ENCODE data around the gene C14orf93.

C14orf93 gene

DNA sequence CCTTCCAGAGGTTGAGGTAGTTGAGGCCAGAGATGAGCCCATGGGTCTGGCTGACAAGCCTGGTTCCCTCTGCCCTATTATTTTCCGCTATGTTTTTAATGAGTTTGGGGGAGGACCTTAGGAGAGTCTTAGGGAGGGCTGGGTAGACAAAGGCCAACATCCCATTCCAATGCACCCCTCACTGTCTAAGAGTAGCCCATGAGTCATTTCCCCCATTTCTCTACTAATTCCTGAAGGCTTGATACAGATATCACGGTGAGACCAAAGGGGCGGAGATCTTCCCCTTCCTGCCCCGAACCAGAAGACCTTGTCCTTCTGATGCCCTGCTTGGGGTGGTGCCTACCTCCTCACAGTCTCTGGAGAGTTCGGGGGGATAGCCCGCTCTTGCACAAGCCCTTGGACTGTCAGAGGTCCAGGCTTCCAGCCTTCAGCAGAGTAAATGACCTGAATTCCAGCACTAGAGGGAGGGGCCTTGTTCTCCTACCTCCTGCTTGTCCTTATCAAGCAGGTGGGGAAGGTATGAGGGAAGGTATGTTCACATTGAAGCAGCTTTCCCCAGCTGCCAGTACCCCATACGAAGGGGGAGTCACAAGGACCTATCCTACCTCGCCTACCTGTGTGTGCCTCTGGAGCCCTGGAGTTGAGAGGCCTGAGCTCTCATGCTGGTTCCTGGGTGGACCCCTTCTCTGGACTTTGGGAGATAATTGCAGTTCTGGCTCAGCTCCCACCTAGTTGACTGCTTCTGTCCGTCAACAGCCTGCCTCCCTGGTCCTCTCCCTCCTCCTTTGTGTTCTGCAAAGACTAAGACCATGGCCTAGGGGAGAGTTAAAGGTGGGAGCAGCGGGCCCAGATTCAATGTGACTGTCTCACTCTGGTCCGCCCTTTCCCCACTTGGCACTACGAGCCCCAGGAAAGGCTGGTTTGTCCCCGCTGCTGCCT is 35.7 kb upstream of the C14orf93 start:
- DNase-seq, result no peak

DNA sequence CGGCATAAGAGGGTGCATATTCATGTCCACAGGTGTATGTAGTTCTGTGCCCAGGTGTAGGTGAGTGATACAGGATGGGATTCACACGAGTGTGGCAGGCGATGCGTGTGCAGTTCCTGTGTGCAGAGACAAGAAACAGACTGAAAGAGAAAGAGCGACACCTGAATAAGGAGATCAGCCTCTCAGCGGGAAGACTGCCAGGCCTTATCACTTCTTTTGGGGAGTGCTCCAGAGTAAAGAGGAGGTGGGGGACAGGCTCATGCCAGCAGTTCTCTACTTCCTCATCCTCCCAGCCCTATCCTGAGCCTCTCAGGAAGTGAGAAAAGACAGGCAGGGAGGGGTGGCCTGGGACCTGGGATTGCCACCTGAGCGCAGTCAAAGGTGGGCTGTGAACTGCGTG is 34.9 kb upstream of the C14orf93 start:
- no peak for DNase-seq

DNA sequence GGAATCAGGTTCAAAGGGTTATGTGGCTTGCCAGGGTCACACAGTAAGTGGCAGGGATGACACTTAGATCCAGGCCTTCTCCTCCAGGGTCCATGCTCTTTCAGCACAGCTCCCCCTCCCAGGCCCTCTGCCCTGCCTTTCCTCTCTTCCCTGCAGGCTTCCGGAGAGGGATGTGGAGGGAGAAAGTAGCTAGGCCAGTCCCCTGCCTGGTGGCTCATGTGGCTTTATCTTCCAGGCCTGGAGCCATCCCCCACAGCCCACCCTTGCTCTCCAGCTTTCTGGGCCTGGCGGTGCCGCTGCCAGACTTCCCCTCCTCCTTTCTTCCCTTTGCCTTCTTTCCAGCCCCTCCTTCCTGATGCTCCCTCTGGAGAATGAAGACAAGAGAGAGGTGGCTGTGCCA is 33.8 kb upstream of the C14orf93 start:
- no peak for DNase-seq

DNA sequence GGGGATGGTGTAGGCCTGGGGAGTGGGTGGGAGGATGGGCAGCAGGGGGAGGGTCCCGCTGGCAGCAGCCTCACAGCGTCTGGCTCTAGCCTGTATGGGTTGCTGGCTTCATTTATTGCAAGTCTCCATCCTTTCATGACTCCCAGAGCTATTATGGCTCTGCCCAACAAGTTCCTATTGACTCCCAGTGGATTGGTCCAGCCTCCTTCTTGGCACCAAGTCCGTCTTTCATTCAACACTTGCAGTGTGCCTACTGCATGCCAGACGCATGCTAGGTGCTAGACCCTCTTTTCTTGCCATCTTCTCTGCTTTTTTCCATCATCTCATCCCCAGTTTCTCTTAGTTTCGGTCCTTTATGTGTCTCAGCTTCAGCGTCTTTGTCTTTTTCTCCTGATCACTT is 33.2 kb upstream of the C14orf93 start:
- no peak for DNase-seq

DNA sequence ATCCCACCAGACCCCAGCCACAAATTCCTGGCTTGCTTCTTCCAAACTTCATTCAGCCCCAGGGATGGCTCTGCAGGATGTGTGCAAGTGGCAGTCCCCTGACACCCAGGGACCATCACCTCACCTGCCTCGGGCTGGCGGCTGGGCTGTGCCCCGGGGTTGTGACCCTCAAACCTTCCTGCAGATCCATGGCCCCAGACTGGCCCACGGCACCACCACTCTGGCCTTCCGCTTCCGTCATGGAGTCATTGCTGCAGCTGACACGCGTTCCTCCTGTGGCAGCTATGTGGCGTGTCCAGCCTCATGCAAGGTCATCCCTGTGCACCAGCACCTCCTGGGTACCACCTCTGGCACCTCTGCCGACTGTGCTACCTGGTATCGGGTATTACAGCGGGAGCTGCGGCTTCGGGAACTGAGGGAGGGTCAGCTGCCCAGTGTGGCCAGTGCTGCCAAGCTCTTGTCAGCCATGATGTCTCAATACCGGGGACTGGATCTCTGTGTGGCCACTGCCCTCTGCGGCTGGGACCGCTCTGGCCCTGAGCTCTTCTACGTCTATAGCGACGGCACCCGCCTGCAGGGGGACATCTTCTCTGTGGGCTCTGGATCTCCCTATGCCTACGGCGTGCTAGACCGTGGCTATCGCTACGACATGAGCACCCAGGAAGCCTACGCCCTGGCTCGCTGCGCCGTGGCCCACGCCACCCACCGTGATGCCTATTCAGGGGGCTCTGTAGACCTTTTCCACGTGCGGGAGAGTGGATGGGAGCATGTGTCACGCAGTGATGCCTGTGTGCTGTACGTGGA is 32.4 kb upstream of the C14orf93 start, which contains the start of gene PSMB11:
PSMB11 (plus strand) TSS at position 51 of the 804 bp plus-strand sequence; CDS start at position 65, 14 bp downstream.
- DNase-seq, result no peak

DNA sequence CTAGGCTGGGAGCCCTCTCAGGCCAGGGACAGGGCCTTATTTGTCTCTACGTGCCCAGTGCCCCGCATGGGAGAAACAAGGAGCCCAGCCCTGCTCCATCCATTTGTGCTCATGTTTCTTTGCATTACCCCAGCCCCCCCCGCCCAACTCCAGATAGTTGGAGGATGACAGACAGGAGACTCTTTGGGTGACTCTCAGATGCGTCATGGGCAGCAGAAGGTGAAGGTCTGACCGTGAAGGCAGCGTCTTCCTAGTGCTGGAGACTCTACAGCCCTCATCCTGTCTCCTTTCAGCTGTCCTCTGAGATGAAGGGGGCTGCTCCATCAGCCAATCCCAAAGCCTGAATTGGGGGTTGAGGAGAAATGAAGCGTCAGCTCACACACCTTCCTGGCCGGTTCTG is 31.8 kb upstream of the C14orf93 start:
- DNase-seq, result no peak

DNA sequence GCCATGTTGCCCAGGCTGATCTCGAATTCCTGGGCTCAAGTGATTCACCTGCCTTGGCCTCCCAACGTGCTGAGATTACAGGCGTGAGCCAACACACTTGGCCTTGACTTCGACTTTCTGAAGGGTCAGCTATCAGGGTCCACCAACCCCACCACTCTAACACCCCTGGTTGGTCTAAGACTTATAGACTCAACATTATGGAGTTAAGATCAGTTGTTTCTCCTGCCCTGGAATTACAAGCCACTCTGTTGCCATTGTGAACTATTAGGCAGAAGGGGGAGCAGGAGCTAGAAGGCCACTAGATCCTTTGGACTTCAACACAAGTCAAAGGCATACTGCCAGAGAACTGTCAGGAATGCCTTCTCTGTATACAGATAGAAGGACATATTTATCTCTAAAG is 30.2 kb upstream of the C14orf93 start:
- no peak for DNase-seq

DNA sequence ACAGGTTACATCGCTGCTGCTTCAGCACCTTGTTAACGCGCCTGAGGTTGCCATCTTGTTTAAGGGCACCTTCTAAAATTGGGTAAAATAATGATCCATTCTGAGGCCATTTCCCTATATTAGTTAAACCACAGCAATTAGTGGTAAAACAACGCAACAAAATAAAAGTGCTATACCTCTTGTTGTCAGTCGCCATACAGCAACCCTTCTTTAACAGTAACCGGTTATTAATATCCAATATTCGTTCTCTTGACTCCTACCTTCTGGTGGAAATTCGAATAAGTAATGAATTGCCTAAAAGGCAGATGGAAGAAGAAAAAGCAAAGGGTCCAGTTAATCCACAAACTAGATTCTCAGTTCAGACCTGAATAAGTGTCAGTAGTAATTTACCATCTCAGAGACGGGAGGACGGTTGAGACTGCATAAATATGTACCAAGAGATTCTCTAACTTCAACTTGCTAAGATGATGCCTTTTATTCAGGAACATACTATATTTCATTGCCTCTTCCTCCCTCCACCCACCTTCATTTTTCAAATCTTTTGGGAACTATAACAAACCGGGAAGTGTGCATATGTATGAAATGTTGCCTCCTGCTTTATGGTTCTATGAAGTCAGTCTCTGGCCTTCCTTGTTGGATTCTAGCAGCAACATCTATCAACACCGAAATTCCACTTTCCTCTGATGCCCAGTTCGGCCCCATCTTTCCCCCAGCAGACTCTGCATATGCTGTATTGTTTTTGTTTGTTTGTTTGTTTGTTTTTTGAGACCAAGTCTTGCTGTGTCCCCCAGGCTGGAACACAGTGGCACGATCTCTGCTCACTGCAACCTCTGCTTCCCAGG is 25.6 kb upstream of the C14orf93 start:
- no peak for DNase-seq

DNA sequence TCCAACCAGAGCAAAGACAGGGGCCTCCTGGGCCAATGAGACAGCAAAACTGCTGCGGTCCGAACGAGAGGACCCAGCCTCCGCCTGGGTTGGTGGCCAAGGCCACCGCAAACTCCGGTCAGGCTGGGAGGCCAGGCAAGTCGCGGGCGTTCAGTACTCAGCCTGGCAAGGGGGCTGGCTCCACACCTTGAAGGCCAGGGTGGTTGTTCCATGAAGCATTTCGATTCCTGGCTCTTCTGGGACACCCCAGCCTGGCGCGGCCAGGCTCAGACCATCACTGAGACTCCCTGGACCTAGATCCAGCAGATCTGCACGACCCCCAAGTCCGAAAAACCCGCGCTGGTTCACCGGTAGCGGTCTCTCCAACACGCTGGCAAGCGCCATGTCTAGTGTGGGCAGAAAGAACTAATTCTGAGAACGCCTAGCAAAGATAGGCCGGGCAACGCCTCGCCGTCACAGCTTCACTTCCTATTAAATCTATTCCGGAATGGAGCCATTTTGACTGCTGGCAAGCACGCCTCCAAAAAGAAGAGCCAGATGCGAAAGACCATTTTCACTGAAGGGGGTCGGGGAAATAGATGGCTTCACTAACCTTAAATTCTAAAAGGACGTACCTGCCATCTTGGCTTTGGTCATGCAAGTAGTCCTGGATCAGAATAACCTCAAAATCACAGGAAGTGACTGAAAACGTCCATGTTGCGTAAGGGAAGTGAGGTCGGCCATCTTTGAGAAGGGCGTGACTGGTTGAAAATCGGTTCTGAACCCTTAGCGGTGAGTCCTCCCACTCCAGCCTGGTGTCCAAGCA is 24.8 kb upstream of the C14orf93 start, which contains the start of gene PSMB5:
PSMB5 (minus strand) TSS at position 403 of the 805 bp plus-strand sequence; CDS start at position 384, 19 bp downstream.
- DNase-seq, result peak; percentile 92 to 96 (median 95)

DNA sequence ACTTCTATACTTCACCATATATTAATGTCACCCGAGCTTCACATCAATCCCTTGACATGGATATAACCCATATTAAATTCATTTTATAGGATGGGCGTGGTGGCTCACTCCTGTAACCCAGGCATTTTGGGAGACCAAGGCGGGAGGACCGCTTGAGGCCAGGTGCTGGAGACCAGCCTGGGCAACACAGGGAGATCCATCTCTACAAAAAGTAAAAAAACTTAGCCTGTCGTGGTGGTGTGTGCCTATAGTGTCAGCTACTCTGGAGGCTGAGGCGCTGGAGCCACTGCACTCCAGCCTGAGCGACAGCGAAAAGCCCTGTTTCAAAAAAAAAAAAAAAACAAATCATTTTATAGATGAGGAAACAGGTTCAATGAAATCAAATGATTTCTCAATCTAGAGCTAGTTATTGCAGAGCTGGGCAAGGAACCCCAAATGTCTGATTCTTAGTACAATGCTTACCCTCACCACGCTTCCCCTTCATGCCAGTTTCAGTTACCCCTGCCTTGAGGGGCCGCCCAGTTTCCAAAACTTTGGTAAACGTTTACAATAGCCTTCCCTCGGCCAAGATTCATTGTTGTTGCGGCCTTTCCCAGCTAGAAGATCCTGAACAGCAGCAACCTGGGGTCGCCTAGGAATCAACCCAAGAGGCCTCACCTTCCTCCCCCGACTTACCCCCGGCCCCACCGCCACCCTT is 24.0 kb upstream of the C14orf93 start:
- DNase-seq, result peak in 1 of 3 donors; percentile 25

DNA sequence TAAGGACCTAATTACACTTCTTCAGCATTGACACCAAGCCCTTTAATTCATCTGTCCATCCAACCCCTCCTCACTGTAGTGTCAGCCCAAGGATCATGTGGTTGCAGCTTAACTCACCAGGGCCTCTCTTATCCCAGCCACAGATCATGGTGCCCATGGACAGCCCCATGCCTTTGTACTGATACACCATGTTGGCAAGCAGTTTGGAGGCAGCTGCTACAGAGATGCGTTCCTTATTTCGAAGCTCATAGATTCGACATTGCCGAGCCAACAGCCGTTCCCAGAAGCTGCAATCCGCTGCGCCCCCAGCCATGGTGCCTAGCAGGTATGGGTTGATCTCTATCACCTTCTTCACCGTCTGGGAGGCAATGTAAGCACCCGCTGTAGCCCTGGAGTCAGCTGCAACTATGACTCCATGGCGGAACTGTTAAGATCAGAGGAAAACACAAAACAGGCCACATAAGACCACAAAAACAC is 23.3 kb upstream of the C14orf93 start:
- DNase-seq, result no peak

DNA sequence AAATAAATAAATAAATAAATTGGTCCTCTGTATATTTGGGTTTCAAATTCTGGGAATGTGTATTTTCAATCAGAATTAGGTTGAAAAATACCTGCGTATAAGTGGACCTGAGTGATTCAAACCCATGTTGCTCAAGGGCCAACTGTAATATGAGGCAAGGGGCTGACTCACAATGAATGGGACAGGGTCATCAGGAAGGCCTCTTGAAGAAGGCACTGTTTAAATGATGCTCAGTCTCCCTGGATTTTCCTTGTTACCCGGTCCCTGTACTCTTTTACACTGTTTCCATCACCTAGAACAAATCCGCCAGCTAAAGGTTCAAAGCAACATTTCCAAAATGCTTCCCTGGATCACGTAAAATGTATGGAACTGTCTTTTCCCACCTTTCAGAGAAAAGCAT is 21.0 kb upstream of the C14orf93 start:
- no peak for DNase-seq

DNA sequence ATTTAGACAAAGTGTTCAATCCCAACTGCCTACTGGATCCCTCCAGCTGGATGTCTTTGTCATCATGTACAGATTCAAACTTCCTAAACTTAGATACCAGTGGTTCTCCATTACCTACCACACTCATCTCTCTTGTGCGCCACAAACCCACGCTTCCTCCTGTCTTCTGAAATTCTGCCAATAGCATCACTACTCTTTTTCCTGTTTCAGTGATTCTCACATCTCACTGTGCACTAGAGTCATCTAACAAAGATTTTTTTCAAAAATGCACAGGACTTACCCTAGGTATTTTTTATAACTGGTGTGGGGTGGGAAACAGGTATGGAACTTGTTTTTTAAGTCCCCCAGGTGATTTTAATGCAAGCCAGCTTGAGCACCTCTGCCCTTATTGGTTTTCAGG is 18.9 kb upstream of the C14orf93 start:
- DNase-seq, result peak in 1 of 3 donors; percentile 10

DNA sequence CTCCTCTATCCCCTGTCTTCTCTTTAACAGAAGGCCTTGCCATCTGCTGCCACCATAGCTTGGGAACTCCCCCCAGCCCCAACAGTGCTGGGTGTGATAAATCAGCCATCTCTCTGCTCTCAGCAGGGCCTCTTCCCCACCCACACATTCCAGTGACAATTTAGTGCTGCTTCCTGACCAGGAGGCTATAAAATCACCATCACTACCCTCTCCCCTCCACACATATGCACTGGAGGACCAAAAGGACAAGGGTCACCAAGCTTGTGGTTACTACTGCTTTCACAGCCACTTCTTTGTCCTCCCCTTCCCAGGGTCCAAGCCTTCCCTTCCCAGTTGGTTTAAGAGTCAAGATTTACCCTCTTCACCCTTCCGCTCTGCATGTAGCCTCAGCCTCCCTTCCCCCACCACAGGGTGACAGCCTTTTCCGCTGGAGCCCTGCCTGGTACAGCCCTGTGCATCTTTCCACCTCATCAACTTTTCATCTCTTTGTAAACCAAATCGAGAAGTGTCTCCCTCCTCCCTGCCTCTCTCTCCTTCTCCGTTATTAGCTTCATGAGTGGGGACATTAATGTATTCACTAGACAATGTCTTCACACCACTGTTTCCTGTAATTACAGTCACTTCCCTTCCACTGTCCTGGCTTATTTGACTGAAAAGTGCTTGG is 15.3 kb upstream of the C14orf93 start:
- peak in 1 of 3 donors; percentile 13 for DNase-seq

DNA sequence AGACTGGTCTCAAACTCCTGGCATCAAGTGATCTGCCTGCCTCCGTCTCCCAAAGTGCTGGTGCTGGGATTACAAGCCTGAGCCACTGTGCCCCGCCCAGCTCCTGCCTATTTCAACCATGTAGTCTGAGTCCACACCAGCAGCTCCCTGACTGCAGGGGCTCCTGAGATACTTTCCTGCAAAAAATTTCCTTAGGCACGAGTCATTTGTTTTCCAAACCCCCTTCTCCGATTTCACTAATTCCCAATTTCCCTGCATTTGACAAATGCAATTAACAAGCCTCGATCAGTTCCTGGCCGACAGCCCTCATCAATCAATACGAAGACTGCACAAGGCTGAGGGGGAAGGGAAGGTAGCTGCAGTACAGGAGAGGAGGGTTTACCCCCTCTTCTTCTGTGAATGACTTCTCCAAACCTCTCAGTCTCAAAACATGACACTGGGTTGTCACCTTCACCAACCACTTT is 14.7 kb upstream of the C14orf93 start:
- DNase-seq, result no peak

DNA sequence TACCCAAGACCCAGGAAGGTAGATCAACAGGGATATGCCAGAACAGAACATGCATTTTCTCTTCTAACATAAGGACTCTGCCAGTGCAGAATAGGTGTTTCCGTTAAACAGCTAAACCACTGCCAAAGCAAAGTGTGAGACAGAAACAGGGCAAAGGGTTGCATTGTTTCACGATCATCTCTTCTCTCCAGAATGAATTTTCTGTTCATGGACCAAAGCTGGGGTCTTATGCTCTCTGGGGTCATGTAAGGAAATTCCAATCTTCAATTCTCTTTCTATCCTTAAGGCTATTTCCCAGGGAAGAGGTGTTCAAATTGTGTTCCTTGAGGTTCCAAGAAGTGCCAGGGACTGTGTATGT is 13.8 kb upstream of the C14orf93 start:
- no peak for DNase-seq

DNA sequence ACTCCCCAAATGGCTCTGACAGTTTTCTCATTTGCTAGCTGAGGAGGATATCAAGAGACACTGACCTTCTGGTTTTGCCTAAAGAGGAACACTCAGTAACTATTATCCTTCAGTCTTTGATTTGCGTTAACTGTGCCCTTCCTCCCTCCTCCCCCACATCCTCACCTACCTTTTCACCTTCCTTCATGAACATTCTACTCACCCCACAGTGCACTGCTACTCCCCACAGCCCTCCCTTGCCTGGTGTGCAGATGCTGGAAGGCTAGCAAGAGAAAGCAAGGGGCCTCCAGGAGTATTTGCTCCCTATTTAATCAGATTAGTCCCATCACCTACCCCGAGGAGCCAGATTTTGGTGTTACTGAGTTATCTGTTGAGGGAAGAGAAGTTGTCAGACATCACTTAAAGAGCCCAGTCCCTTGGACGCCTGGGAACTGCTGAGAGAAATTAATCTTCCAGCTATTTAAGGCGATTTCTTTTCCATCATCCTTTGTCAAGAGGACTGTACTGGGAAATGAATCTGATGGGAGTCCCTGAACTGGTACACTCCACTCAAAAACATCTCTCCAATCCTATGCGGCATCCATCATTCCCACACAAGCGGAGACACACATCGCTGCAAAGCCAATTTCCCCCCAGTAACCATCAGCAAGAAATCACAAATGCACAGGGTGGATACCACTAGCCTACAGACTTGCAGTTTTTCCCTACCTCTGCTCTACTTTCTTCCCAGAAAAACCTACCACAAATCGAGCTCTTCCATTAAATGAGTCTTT is 13.3 kb upstream of the C14orf93 start:
- no peak for DNase-seq

DNA sequence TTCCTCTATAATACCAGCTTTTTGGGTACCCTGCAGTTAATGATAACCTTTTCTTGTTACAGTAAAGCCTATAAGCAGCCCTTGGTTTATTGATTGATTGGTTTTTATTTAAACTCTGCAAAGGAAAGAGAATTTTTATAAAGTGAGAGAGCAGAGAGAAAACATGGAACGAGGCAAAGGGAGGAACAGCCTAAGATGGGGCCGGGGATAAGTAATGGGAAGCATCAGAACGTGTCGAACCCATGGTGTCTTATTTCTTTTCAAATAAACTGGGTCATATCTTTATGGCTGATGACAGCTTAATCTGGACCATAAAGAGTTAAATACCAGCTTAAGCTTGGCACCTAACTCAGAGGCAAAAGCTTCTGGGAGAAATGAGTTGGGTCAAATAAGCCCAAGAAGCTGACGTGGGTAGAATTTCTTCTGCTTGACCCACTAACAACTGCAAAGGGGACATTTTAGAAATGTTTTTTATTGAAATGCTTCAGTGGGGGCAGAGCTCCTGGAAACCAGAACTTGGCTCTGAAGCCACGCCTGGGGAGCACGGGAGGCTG is 12.0 kb upstream of the C14orf93 start:
- DNase-seq, result no peak

DNA sequence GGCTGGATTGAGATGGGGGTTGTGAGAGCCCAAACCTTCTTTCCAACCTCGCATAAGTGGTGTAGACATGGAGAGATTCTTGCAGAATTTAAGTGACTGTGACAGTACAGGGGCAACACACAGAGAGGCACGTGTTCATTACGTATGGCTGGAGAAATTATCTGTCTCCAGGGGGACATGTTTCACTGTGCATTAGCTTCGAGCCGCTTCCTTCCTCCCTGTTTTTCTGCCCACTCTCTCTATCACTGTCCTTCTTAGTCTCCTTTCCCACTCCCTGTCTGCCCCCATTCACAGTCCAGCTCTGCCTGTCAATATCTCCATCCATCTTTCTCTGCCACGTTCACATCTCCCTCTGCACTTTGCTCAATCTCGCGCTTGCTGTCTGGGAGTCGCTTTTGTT is 11.5 kb upstream of the C14orf93 start:
- DNase-seq, result no peak
